ENCODE results near the gene PRIM1.
A peak's percentile ranks its signal among the peaks of the same experiment; 100 is the strongest.
"Not testable (repeated sequence)": the region's sequence is repeated elsewhere in the genome, so short reads cannot be mapped to it uniquely, and the experiment has no call there.

The PRIM1 gene

GRCh38 chr12:56751712-56752598 is at the start of gene PRIM1:
PRIM1 (minus strand) TSS chr12:56752323; CDS start chr12:56752298, 25 bp downstream.
- peak; percentile 84 for DNase-seq

GRCh38 chr12:56800221-56800620 is 48.1 kb upstream of the PRIM1 start:
- no peak for DNase-seq

GRCh38 chr12:56799345-56799744 is 47.2 kb upstream of the PRIM1 start:
- DNase-seq, result not testable (repeated sequence)

GRCh38 chr12:56795791-56796190 is 43.7 kb upstream of the PRIM1 start:
- not testable (repeated sequence) for DNase-seq

GRCh38 chr12:56795046-56795562 is 43.0 kb upstream of the PRIM1 start:
- DNase-seq, result not testable (repeated sequence)

- not testable (repeated sequence) for DNase-seq
Observed at GRCh38 chr12:56793124-56793523, 41.0 kb upstream of the PRIM1 start.

- DNase-seq, result no peak
Observed at GRCh38 chr12:56792678-56793077, 40.6 kb upstream of the PRIM1 start.

- not testable (repeated sequence) for DNase-seq
Observed at GRCh38 chr12:56789429-56789828, 37.3 kb upstream of the PRIM1 start.

GRCh38 chr12:56787498-56787897 is 35.4 kb upstream of the PRIM1 start:
- DNase-seq, result no peak

GRCh38 chr12:56785874-56786273 is 33.8 kb upstream of the PRIM1 start:
- no peak for DNase-seq

- no peak for DNase-seq
Observed at GRCh38 chr12:56785141-56785865, 33.2 kb upstream of the PRIM1 start.

GRCh38 chr12:56781726-56782125 is 29.6 kb upstream of the PRIM1 start:
- DNase-seq, result no peak

GRCh38 chr12:56778756-56779155 is 26.6 kb upstream of the PRIM1 start:
- DNase-seq, result no peak

GRCh38 chr12:56776654-56777053 is 24.5 kb upstream of the PRIM1 start:
- no peak for DNase-seq

- no peak for DNase-seq
Observed at GRCh38 chr12:56775638-56776037, 23.5 kb upstream of the PRIM1 start.

- no peak for DNase-seq
Observed at GRCh38 chr12:56773113-56773512, 21.0 kb upstream of the PRIM1 start.

GRCh38 chr12:56772625-56773024 is 20.5 kb upstream of the PRIM1 start:
- DNase-seq, result no peak

GRCh38 chr12:56769868-56770267 is 17.7 kb upstream of the PRIM1 start:
- DNase-seq, result no peak

GRCh38 chr12:56768424-56768823 is 16.3 kb upstream of the PRIM1 start:
- DNase-seq, result no peak

- DNase-seq, result peak; percentile 15
Observed at GRCh38 chr12:56766535-56766934, 14.4 kb upstream of the PRIM1 start.

- DNase-seq, result no peak
Observed at GRCh38 chr12:56763753-56764657, 11.9 kb upstream of the PRIM1 start.

- no peak for DNase-seq
Observed at GRCh38 chr12:56761812-56762211, 9.7 kb upstream of the PRIM1 start.

GRCh38 chr12:56760460-56760859 is 8.3 kb upstream of the PRIM1 start:
- DNase-seq, result no peak
